IPS DF 6.9 (cell line): Measurements from ENCODE around the gene NKX1-1.

ENCODE experiments used
- DNase-seq: peaks from one replicate; pipeline ENCODE4 v3.0.0-alpha.2; 2013; ENCODE audit warnings: low read depth, low spot score
- H3K27ac ChIP-seq: one replicate; pipeline ENCODE4 v1.5.1; 2013; ENCODE audit warnings: low read length, control low read depth
- H3K27me3 ChIP-seq: 2 replicates; pipeline ENCODE4 v1.6.1; 2013; ENCODE audit warnings: mild to moderate bottlenecking, low read length; ENCODE audit not compliant: control insufficient read depth, insufficient read depth
- H3K36me3 ChIP-seq: 2 replicates; pipeline ENCODE4 v1.6.1; 2013; ENCODE audit warnings: low read length; ENCODE audit not compliant: control insufficient read depth, insufficient read depth
- H3K4me1 ChIP-seq: 2 replicates; pipeline ENCODE4 v1.6.1; 2013; ENCODE audit warnings: low read length; ENCODE audit not compliant: control insufficient read depth, insufficient read depth
- H3K4me3 ChIP-seq: 2 replicates; pipeline ENCODE4 v1.5.1; 2013; ENCODE audit warnings: mild to moderate bottlenecking, low read length
- H3K9me3 ChIP-seq: 2 replicates; pipeline ENCODE4 v1.6.1; 2013; ENCODE audit warnings: low read length, inconsistent platforms; ENCODE audit not compliant: control insufficient read depth, insufficient read depth
- WGBS: extraction: QIAGEN DNeasy Blood & Tissue Kit; methylation state at CpG from one replicate; pipeline ENCODE4 v1.1.7; 2013; ENCODE audit warnings: mixed read lengths, missing lambda C conversion rate; ENCODE audit not compliant: insufficient read length, insufficient coverage; 5-methylcytosine and 5-hydroxymethylcytosine counted together

The NKX1-1 gene

GRCh38 chr4:1406394-1406980, at the start of gene NKX1-1:
TSS of gene NKX1-1 (minus strand) at chr4:1406442. CDS start at chr4:1406442, 0 bp downstream.
- DNase-seq: no peak
- H3K4me1 ChIP-seq: peaks cover 3% of the 10 kb centered on the region; the same call in 1 of the 2 replicates
- H3K9me3 ChIP-seq: no peaks in the 10 kb centered on the region
- H3K27me3 ChIP-seq: peaks cover 81% of the 10 kb centered on the region
- no peak within 1 kb of the TSS for H3K4me3 ChIP-seq
- no peak within 1 kb of the TSS for H3K27ac ChIP-seq
- no peaks in the 10 kb centered on the region; the same call in 1 of the 2 replicates for H3K36me3 ChIP-seq
- no CpG with 5 or more reads among the region's 91 CpGs for WGBS

GRCh38 chr4:1453731-1454130, 47.5 kb upstream of the NKX1-1 start:
- no peak for DNase-seq
- no peak overlapping the region for H3K27ac ChIP-seq
- no peaks in the 10 kb centered on the region for H3K36me3 ChIP-seq
- H3K4me3 ChIP-seq: no peak overlapping the region
- 0 out of 2 replicates have a peak, but pooled peaks cover 2% of the 10 kb centered on the region for H3K4me1 ChIP-seq
- no peaks in the 10 kb centered on the region for H3K9me3 ChIP-seq
- H3K27me3 ChIP-seq: no peaks in the 10 kb centered on the region
- no CpG with 5 or more reads among the region's 2 CpGs for WGBS

GRCh38 chr4:1452431-1453051, 46.3 kb upstream of the NKX1-1 start:
- no peaks in the 10 kb centered on the region for H3K4me1 ChIP-seq
- no peak for DNase-seq
- no peaks in the 10 kb centered on the region for H3K36me3 ChIP-seq
- H3K9me3 ChIP-seq: no peaks in the 10 kb centered on the region
- no peaks in the 10 kb centered on the region for H3K27me3 ChIP-seq
- H3K4me3 ChIP-seq: no peak overlapping the region
- WGBS: 85% methylated on average over 4 of the region's 5 CpGs
- H3K27ac ChIP-seq: no peak overlapping the region

- H3K9me3 ChIP-seq: no peaks in the 10 kb centered on the region
- no peak for DNase-seq
- no peak overlapping the region for H3K27ac ChIP-seq
- no peak overlapping the region for H3K4me3 ChIP-seq
- H3K4me1 ChIP-seq: no peaks in the 10 kb centered on the region
- no CpG with 5 or more reads among the region's 3 CpGs for WGBS
- no peaks in the 10 kb centered on the region for H3K27me3 ChIP-seq
- no peaks in the 10 kb centered on the region for H3K36me3 ChIP-seq
These were observed 45.5 kb upstream of the NKX1-1 start for GRCh38 chr4:1451752-1452122.

GRCh38 chr4:1451106-1451751, 45.0 kb upstream of the NKX1-1 start:
- Histone ChIP-seq H3K27me3 (no peaks in the 10 kb centered on the region), H3K4me1 (no peaks in the 10 kb centered on the region), H3K9me3 (no peaks in the 10 kb centered on the region), H3K27ac (no peak overlapping the region), H3K36me3 (no peaks in the 10 kb centered on the region), H3K4me3 (no peak overlapping the region)
- no peak for DNase-seq
- no CpG with 5 or more reads among the region's 18 CpGs for WGBS

GRCh38 chr4:1449833-1450741, 43.8 kb upstream of the NKX1-1 start:
- no peaks in the 10 kb centered on the region for H3K27me3 ChIP-seq
- no peak for DNase-seq
- H3K9me3 ChIP-seq: no peaks in the 10 kb centered on the region
- no CpG with 5 or more reads among the region's 32 CpGs for WGBS
- no peaks in the 10 kb centered on the region; the same call in 1 of the 2 replicates for H3K4me1 ChIP-seq
- H3K36me3 ChIP-seq: no peaks in the 10 kb centered on the region
- H3K27ac ChIP-seq: no peak overlapping the region
- H3K4me3 ChIP-seq: no peak overlapping the region

GRCh38 chr4:1449475-1449832, 43.2 kb upstream of the NKX1-1 start:
- WGBS: no CpG with 5 or more reads among the region's 12 CpGs
- DNase-seq: no peak
- H3K27ac ChIP-seq: no peak overlapping the region
- no peaks in the 10 kb centered on the region; the same call in 1 of the 2 replicates for H3K4me1 ChIP-seq
- no peaks in the 10 kb centered on the region for H3K36me3 ChIP-seq
- H3K4me3 ChIP-seq: no peak overlapping the region
- H3K27me3 ChIP-seq: no peaks in the 10 kb centered on the region
- H3K9me3 ChIP-seq: no peaks in the 10 kb centered on the region

- no peaks in the 10 kb centered on the region for H3K9me3 ChIP-seq
- no peak overlapping the region for H3K4me3 ChIP-seq
- no peaks in the 10 kb centered on the region for H3K36me3 ChIP-seq
- no peak for DNase-seq
- no peaks in the 10 kb centered on the region; the same call in 1 of the 2 replicates for H3K4me1 ChIP-seq
- H3K27ac ChIP-seq: no peak overlapping the region
- no CpG with 5 or more reads among the region's 28 CpGs for WGBS
- H3K27me3 ChIP-seq: no peaks in the 10 kb centered on the region
These were observed 42.6 kb upstream of the NKX1-1 start for GRCh38 chr4:1448589-1449420.

GRCh38 chr4:1447676-1448588, 41.7 kb upstream of the NKX1-1 start:
- Histone ChIP-seq H3K4me3 (no peak overlapping the region), H3K9me3 (no peaks in the 10 kb centered on the region), H3K4me1 (no peaks in the 10 kb centered on the region; the same call in 1 of the 2 replicates), H3K27ac (no peak overlapping the region), H3K27me3 (no peaks in the 10 kb centered on the region), H3K36me3 (no peaks in the 10 kb centered on the region)
- DNase-seq: no peak
- no CpG with 5 or more reads among the region's 18 CpGs for WGBS
